HG03432 (cell line): Measurements from ENCODE around the gene POU5F1.
"Not testable (repeated sequence)": the region's sequence is repeated elsewhere in the genome, so short reads cannot be mapped to it uniquely, and the experiment has no call there.

Source experiments
- ATAC-seq: cut with Tn5 transposase; IDR thresholded peaks from one replicate; pipeline ENCODE4 v1.9.1; 2021; ENCODE audit warnings: mild to moderate bottlenecking, moderate library complexity; ENCODE audit not compliant: unreplicated experiment

Gene POU5F1

DNA sequence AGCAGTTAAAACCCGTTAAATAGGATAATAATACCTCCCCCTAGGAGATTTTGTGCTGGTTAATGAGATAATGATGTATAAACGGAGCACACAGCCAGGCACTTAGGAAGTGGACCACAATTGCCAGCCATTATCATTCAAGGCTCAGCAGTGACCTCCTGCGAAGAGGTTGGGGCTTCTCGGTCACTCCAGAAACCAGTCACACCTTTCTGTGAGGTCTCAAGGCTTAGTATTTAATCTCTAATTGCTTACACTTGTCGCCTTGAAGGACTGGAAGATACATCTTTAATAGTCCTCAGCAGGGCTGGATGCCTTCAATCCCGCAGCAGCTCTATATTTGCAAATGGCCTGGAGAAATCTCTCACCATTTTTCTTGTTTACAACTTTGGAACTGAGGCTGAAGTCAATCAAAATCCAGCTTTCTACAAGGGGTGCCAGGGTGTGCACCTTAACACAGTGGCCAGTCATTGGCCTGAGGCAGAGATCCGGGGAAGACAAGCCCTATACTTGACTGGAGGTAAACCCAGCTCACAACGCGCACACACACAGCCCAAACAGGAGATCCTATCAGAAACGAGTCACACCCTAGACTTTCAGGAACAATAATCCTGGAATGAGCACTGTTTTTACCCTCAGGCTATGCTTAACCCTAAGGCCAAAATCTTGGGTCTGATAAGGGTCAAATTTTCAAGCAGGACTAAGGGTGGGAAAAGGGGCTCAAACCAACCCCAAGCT is 1.2 kb downstream of the POU5F1 start:
- no peak for ATAC-seq

DNA sequence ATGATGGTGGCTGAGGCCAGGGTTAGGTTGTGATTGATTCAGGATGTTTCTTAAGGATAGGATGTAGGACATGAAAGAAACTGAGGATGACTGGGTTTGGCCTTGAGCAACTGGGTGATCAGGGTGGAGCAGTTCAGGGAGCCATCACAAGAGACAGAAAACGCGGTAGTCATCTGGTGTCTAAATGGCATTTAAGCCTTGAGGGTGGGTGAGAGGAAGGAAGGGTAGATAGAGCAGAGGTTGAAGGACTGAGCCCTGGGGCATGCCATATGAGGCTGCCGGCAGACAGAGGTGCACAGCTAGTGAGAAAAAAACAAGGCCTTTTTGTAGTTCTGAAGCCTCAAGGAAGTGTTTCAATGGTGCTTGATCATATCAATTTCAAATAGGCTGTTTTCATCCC is 1.9 kb downstream of the POU5F1 start:
- ATAC-seq, result no peak

DNA sequence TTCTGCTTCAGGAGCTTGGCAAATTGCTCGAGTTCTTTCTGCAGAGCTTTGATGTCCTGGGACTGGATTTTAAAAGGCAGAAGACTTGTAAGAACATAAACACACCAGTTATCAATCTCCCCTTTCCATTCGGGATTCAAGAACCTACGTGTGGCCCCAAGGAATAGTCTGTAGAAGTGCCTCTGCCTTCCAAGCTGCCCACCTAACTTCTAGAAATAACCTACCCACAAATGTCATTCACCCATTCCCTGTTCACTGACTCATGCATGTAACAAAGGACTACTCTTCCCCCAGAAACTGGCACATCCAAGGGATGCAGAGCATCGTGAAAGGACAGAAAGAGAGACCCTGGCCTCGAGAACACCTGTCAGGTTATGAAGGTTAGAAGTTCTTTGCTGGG is 4.5 kb downstream of the POU5F1 start:
- ATAC-seq, result no peak

DNA sequence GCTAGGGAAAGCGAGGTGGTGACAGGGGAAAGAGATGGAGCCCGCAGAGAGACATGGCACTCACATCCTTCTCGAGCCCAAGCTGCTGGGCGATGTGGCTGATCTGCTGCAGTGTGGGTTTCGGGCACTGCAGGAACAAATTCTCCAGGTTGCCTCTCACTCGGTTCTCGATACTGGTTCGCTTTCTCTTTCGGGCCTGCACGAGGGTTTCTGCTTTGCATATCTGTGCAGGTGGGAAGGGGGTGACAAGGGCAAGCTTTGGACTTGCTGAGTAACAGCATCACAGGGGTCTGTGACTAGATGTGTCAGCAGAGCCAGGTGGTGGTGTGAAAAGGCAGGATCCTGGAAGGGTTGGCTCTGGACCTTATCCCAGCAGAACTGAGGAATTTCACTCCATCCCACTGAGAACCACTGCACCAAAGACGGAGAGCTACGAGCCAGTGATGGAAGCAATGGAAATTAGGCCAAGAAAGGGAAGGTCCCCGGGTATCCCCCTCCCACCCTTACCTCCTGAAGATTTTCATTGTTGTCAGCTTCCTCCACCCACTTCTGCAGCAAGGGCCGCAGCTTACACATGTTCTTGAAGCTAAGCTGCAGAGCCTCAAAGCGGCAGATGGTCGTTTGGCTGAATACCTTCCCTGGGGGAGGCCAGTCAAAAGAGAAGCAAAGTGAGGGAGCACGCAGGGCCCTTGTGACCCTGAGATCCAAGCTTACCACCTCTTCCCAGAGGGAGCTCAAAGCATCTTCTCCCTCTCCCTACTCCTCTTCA is 5.2 kb downstream of the POU5F1 start:
- ATAC-seq, result peak; percentile 70

DNA sequence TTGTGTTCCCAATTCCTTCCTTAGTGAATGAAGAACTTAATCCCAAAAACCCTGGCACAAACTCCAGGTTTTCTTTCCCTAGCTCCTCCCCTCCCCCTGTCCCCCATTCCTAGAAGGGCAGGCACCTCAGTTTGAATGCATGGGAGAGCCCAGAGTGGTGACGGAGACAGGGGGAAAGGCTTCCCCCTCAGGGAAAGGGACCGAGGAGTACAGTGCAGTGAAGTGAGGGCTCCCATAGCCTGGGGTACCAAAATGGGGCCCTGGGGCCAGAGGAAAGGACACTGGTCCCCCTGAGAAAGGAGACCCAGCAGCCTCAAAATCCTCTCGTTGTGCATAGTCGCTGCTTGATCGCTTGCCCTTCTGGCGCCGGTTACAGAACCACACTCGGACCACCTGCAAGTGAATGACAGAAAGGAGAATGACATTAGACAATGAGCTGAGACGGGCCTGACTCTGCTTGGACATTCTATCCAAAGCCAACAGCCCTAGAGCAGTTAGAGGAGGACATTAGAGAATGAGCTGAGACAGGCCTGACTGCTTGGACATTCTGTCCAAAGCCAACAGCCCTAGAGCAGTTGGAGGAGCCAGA is 5.9 kb downstream of the POU5F1 start:
- not testable (repeated sequence) for ATAC-seq

DNA sequence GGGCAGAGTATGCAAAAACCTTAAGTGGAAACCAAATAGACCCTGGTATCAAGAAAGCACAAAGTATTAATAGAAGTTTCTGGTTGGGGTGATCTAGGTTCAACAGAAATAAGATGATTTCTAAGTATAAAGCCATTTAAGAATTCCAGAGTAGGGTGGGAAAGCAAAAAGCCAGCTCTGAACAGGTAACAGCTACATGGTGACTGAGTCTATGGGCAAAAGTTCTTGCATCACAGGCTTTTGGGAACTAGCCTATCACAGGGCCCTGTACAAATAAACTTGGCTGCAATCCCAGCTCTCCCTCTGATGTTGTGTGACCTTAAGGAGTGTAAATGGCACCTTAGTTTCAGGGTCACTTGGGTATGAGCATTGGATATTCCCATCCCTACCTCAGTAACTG is 6.6 kb downstream of the POU5F1 start:
- ATAC-seq, result no peak

DNA sequence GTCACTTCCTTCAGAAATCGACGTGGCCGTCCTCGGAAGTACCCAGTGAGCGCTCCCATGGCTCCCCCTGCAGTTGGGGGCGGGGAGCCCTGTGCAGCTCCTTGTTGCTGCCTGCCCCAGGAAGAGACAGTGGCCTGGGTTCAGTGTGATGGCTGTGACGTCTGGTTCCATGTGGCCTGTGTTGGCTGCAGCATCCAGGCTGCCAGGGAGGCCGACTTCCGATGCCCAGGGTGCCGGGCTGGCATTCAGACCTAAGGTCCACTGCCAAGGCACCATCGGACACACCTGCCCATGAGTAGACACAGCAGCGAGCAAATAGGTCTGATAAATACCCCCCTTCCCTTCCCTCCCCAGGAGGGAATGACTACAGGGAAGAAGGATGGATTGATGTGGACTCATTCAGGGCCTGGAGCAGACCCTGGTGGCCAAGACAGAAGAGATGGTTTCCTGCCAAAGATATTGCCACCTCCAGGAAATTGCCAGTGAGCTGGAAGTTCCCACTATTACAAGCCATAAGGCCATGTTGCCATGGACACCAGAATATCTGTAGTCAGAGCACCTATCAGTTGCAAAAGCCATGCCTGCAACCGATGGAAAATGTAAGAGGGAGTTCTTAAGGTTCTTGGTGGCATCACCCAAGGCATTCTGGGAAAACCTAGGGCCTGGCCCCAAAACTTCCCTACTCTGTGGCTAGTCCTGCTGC is 7.9 kb downstream of the POU5F1 start:
- ATAC-seq, result no peak

DNA sequence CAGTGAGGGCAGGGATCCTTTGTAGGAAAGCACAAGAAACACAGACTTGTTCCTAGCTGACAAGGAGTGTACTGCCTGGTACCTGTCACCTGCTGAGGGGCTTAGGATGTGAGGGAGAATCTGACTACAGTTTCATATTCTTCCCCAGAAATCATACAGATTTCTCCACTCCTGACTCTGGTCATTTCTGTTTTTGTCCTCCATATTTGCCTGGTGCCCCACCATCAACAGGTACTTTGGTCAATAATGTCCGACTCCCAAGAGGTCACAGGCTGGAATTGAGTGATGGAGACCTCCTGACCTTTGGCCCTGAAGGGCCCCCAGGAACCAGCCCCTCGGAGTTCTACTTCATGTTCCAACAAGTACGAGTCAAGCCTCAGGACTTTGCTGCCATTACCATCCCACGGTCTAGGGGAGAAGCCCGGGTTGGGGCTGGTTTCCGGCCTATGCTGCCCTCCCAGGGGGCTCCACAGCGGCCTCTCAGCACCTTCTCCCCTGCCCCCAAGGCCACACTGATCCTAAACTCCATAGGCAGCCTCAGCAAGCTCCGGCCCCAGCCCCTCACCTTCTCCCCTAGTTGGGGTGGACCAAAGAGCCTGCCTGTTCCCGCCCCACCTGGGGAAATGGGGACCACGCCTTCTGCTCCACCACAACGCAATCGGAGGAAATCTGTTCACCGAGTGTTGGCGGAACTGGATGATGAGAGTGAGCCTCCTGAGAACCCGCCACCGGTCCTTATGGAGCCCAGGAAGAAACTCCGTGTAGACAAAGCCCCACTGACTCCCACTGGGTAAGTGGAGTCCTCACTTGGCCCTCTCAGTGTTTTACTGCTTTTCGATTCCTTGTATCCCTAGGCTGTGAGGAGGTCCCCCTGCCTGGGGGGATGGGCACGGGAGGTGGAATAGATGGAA is 9.0 kb downstream of the POU5F1 start:
- ATAC-seq, result no peak

DNA sequence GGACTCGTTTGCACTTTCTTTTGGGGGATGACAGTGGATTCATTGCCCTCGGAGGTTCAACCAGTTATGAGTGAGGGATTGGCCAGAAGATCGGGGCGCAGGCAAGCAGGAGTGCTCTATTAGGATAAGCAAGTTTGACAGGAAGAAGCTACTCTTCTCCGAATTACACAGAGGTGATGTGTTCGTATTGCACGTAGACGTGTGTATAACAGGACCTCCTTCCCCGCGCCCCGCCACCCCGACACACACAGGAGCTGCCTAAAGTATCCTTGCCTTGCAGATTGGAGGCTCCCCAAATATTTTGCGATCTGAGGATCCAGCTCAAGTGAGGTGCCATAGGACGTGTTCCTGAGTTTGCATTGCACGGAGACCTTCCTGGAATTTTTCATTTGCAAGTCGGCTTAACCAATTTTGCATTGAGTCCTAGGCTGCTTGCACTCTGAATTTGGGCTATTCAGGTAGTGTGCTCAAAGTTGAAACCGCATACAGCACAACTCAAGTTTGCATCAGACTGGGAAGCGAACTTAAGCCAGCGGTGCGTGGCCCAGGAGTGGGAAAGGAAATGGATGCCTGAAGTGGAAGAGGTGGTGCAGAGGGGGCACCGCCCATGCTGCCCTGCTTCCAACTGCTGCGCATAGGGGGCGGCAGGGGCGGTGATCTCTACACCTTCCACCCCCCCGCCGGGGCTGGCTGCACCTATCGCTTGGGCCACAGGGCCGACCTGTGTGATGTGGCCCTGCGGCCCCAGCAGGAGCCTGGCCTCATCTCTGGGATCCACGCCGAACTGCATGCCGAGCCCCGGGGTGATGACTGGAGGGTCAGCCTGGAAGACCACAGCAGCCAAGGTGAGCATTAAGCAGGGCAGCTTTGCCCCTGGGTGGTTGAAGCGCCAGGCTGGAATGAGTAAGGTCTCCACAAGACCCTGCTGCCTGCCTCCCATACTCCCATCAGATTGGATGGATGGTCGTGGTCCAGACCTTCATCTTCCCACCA is 11.3 kb downstream of the POU5F1 start:
- ATAC-seq, result no peak

DNA sequence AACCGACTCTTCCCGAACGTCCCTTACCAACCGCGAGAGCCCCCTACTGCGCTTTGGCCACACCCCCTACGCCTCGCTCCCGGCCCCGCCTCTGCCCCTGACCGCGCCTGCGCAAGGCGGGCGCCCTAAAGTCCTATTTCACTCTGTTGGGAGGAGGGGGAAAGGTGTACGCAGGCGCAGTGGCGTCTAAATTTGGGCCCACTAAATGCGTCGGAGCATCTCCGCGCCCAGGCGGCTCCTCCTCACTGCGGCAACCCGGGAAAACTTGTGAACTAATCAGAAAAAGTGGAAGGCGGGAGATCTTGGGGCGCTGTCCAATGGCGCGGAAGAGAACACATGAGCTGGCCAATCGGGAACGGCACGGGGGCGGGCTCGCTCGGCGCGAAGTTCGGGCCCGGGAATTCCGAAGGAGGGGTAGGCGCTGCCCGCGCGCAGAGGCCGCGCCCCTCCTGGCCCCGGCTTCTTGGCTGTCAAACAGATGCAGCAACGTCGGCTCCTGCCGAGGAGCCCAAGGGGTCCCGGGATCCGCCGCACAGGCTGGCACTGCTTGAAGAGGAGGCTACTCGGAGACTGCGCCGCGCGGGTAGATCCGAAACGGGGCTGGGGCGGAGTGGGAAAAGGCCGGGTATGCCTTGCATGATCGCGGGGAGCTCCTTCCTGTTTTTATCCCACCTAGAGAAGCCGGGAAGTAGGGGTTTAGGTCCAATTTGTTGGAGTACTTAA is 12.2 kb downstream of the POU5F1 start, which contains the start of gene TCF19:
Gene TCF19 (plus strand): TSS at position 450 of the 723 bp plus-strand sequence. CDS start 881 bp downstream, outside the sequence.
- ATAC-seq, result peak; percentile 80

DNA sequence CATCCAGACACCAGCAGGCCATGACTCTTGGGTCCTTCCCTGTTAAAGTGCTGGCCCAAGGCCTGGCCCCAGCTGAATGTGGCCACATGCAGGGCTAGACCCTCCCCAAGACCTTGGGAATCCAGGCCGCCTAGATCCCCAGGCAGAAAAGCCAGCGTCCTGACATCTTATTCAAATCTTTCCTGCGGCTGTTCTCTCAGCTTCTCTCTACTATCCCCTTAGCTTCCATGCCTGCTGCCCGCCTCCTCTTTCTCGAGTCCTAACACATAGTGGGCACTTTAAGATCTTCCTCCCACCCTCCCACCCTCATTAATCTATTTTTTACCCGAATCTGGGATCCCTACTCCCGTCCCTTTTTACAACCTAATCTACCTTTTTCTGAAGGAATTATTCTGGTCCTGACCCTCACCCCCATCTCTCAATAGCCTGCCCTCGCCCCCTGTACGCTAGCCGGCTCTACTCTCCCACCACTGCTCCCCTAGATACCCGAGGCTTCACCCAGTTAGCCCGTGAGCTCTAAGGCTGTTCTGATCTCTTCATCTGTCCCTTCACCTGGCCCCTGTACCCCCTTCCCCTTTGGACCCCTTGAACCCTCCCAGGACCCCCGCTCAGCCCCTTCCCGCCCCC is 12.9 kb downstream of the POU5F1 start, which contains the start of gene CCHCR1:
Gene CCHCR1 (minus strand): TSS at position 290 of the 627 bp plus-strand sequence. CDS start 202 bp downstream, at position 88.
- no peak for ATAC-seq

DNA sequence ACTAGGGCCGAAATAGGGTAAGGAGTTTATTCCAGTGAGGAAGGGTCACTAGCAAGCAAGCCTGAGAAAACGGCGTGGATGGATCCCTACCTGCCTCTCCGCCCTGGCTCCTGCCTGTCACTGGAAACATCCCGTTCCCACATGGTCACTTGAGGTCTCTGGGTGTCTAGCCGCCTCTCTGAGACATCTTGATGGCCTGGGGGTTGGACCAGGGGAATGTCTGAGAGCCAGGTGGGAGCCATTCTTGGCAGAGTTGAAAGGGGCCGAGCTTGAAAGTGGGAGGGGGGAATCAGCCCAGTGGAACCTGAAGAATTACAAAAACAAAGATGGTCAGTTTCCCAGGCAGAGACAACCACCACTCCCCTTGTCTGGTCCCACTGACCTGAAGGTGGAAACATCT is 13.8 kb downstream of the POU5F1 start:
- no peak for ATAC-seq

DNA sequence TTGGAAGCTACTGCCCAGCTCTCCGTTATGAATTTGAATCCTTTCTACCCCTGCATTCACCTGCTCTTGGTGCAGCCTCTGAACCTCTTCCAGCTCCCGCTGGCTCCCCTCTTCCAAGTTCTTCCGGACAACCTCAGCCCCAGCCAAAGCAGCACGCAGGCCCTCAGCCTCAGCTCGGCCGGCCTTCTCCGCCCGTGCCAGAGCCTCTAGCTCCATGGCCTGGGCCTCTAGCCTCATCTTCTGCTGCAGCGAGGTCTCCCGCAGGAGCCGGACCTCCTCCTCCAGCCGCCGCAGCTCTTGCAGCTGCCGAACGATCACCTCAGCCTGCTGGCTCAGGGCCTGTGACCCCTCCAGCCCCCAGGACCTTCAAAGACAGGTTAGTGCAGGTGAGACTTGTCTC is 16.0 kb downstream of the POU5F1 start:
- no peak for ATAC-seq

DNA sequence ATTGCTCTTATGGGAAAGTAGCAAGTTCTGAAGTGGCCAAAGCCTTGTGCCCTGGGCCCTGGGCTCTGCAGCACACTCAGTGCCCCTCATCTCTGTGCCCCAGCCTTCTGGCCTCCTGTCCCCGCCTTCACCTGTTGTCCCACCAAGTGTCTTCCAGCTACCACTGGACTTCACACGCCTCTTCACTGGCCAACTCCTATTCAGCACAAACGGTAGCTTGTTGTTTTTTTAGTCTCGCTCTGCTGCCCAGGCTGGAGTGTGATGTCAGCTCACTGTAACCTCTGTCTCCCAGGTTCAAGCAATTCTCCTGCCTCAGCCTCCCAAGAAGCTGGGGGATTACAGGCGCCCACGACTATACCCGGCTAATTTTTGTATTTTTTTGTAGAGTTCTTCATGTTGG is 17.7 kb downstream of the POU5F1 start:
- ATAC-seq, result no peak

DNA sequence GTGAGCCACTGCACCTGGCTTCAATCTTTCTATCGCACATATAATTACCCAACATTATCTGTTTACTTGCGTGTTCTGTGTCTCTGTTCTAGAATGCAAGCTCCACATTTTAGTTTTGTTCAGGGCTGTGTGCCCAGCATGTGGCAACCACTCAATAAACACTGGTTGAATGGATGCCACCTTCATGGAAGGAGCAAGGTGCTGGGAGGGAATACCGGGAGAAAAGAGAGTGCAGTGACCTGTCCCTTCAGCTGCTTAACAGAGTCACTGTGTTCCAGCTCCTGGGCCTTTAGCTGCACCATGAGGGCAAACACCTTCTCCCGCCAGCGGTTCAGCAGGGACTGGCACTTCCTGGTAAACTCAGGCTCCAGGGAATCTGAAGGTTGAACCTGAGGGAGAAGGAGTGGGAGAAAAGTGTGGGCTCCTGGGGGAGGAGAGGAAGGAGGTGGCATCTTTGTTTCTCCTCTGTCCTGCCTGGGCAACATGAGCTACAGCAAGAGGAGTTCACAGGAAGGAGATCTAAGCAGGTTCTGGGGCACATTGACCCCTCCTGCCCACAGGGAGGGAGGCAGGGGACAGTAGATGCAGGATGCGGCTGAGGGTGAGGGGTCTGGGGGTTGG is 20.5 kb downstream of the POU5F1 start:
- ATAC-seq, result no peak

DNA sequence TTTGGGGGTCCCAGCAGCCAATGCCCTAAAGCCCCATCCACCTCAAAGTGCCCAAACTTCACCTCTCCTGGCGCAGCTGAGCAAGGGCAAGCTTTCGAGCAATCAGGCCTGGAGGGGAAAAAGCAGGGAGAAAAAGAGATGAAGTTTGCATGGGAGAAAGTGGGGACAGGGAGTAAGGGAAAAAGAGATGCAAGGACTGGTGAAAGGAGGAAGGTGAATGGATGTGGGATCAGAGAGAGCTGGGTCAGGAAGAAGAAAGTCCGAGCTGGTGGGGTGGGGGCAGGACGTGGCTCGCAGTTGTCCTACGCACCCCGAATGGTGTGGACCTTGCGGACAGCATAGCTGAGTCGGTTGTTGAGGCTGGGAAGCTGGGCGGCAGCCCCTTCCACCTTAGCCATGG is 25.1 kb downstream of the POU5F1 start:
- no peak for ATAC-seq

DNA sequence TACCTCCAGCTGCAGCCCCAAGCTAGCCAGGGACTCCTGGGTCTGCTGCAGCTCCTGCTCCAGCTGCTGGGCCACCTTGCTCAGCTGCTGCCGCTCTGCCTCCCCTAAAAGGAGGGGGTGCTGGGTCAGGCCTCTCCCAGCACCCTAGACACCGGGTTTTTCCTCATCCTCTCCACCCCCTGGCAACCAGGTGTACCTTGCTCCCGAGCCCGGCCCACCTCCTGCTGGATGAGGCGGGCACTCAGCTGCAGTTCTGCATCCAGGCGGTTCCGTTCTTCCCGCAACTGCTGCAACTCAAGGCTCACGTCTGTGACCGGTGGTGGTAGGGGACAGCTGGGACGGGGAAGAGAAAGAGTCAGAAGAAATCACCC is 25.5 kb downstream of the POU5F1 start:
- no peak for ATAC-seq
